Measurements from ENCODE around the gene INO80E. TPM values are rescaled to one million over a fixed set of nuclear protein-coding genes. Genes with fewer than 3 reads are reported as not detected.

Gene INO80E
- 91.2 and 92.7 TPM in 2 replicates for total RNA-seq (2021; fragmentation: NEBNext Ultra II Directional; extraction: Animal tissue kit (Norgen Biotek cat#: 25700))
- 43.0 and 110 TPM in 2 replicates for polyA plus RNA-seq (2011; rRNA removed)
- polyA plus RNA-seq (2011; cell fraction: cytosol; rRNA removed), result 48.7 TPM
- polyA plus RNA-seq (2011; cell fraction: nucleus; rRNA removed), result 55.1 TPM
- 68.1 to 75.5 TPM (median 72.4 TPM) in 4 replicates for polyA plus RNA-seq (2012, experiment 1 of 2)
- 83.4 TPM for polyA plus RNA-seq (2012, experiment 2 of 2)
- polyA plus RNA-seq (2013, experiment 1 of 2), result 70.3 TPM
- 69.2 TPM for polyA plus RNA-seq (2013, experiment 2 of 2)
- 10.5 and 12.6 TPM in 2 replicates for polyA minus RNA-seq (2011; rRNA and poly(A)+ RNA removed)
- 27.1 TPM for polyA minus RNA-seq (2011; cell fraction: cytosol; rRNA and poly(A)+ RNA removed)
- polyA minus RNA-seq (2011; cell fraction: nucleus; rRNA and poly(A)+ RNA removed), result 19.5 TPM
- long read RNA-seq, experiment 1, transcript INO80E-207 (7 exons, 2,103 nt), result major isoform, 21 of 68 reads
- long read RNA-seq, experiment 1, transcript INO80E-201 (6 exons, 1,489 nt), result minor isoform, 10 of 68 reads
- long read RNA-seq, experiment 1, partial matches to known transcripts, result 22 of 68 reads
- long read RNA-seq, experiment 1, other reads (novel, unspliced or antisense), result 14 of 68 reads
- long read RNA-seq, experiment 2, transcript INO80E-201 (6 exons, 1,489 nt), result minor isoform, 30 of 173 reads
- long read RNA-seq, experiment 2, transcript INO80E-209 (6 exons, 625 nt), result minor isoform, 8 of 173 reads
- long read RNA-seq, experiment 2, transcript INO80E-207 (7 exons, 2,103 nt), result major isoform, 86 of 173 reads
- long read RNA-seq, experiment 2, partial matches to known transcripts, result 13 of 173 reads
- long read RNA-seq, experiment 2, other reads (novel, unspliced or antisense), result 34 of 173 reads

DNA sequence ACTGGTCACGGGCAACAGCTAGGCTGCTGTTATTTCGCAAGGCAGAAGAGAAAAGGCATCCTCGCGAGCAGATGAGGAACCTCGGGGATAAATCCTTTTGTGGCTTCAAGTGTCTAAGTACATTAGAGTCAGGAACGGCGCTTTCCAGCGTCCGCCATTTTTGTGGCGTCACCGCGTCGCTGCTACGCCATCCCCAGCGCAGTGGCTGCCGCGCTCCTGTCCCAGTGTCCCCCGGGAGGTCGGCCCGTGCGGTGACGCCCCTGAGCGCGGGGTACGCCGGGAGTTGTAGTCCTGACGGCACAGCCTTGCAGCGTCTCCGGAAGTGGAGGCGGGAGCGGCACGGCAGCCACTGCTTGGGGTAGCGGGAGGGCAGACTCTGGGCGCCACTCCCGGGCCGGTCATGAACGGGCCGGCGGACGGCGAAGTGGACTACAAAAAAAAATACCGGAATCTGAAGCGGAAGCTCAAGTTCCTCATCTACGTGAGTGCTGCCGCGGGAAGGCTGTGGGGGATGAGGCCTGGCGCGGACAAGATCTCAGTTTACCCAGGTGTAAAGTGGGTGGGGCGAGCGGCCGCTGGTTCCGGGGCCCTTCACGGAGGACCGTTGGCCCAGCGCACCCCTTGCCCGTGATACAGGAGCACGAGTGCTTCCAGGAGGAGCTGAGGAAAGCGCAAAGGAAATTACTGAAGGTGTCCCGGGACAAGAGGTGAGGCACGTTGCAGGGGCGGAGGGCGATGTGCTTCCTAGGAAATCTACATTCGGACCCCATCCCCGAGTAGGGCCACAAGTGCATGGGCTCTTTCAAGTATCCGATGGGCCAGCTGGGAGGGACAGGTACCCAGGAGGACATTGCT, at the start of gene INO80E:
Gene INO80E, plus strand, starts transcription at position 331 of the 855 bp plus-strand sequence. Its CDS starts 70 bp downstream, at position 401.
- H2AK5ac ChIP-seq (ENCODE audit: low read depth, low read length), result no peak within 1 kb of the TSS
- H4K5ac ChIP-seq (ENCODE audit: insufficient read length, low read depth, low read length), result peak within 1 kb of the TSS; percentile 85
- H3K27ac ChIP-seq (ENCODE audit: low read depth, low read length), result peak within 1 kb of the TSS; percentile 86
- peaks cover 9% of the 10 kb centered on the region; the same call in 1 of the 2 replicates for H3K23me2 ChIP-seq (ENCODE audit: low read depth, low read length)
- peak within 1 kb of the TSS; percentile 86 for H2AFZ ChIP-seq (ENCODE audit: low read length)
- no peaks in the 10 kb centered on the region for H3K9me3 ChIP-seq (ENCODE audit: insufficient read depth in 2 of 2, low read depth in 1 of 2, low read length in 1 of 2)
- peaks cover 0 to 4% of the 10 kb centered on the region in 2 experiments for H4K20me1 ChIP-seq (replicated peaks in 1 of 2; ENCODE audit: control insufficient read depth in 1 of 2, insufficient read depth in 2 of 2, low read length in 2 of 2)
- H3K18ac ChIP-seq (ENCODE audit: extremely low read depth, low read length), result peak within 1 kb of the TSS; percentile 97
- H3K79me2 ChIP-seq (ENCODE audit: control insufficient read depth in 1 of 2, insufficient read depth in 2 of 2, low read length in 2 of 2), result peaks cover 0 to 7% of the 10 kb centered on the region in 2 experiments; a peak in 1 of 4 replicates
- POLR2A ChIA-PET (ENCODE audit: partially characterized antibody), result interaction anchor here (0.7 to 5.5 kb wide), 18 partner anchors 10 to 286 kb away, joined by 3 to 34 read pairs (median 4); partner anchors contain the start of genes ALDOA, DOC2A, KCTD13 and PRRT2
- H2BK5ac ChIP-seq (ENCODE audit: low read depth, low read length), result peak within 1 kb of the TSS; percentile 81
- no peak within 1 kb of the TSS for H2BK120ac ChIP-seq (replicated peaks; ENCODE audit: low read depth, low read length)
- H4K91ac ChIP-seq (replicated peaks; ENCODE audit: insufficient read length, low read length), result peak within 1 kb of the TSS; percentile 87
- H4K8ac ChIP-seq (ENCODE audit: extremely low read depth, insufficient read depth, low read length), result peak within 1 kb of the TSS; percentile 93
- H3K36me3 ChIP-seq (ENCODE audit: control insufficient read depth in 2 of 4, insufficient read depth in 4 of 4, low read length in 3 of 4), result peaks cover 0 to 11% (median under 1%) of the 10 kb centered on the region in 4 experiments; a peak in 6 of 8 replicates
- H3K9ac ChIP-seq (replicated peaks in 1 of 4; ENCODE audit: extremely low read depth in 1 of 4, low read depth in 3 of 4, low read length in 3 of 4), result peak within 1 kb of the TSS; percentile 70 to 86 (median 78)
- H3K23ac ChIP-seq (ENCODE audit: insufficient read length), result no peak within 1 kb of the TSS
- H3K27me3 ChIP-seq (replicated peaks in 1 of 4; ENCODE audit: control insufficient read depth in 3 of 4, extremely low read depth in 1 of 4, insufficient read depth in 3 of 4, low read length in 3 of 4), result no peaks in the 10 kb centered on the region
- peak; percentile 90 to 98 for DNase-seq (ENCODE audit: low read depth in 1 of 2, low spot score in 2 of 2)
- peak within 1 kb of the TSS; percentile 78 to 92 for H3K4me2 ChIP-seq (ENCODE audit: insufficient read depth in 1 of 2, low read depth in 2 of 2, low read length in 2 of 2)
- peak within 1 kb of the TSS; percentile 75 to 91 (median 80) for H3K4me3 ChIP-seq (ENCODE audit: extremely low read depth in 1 of 4, insufficient read depth in 2 of 4, low read depth in 3 of 4, low read length in 4 of 4)
- no peak within 1 kb of the TSS for H3K14ac ChIP-seq (ENCODE audit: insufficient read length)
- 2% methylated on average over 57 of the region's 65 CpGs; no CpG with 5 or more reads in 1 of the 2 experiments for WGBS, 2 experiments (ENCODE audit: extremely low coverage in 1 of 2, insufficient coverage in 1 of 2, insufficient read length in 1 of 2, insufficient replicate concordance in 2 of 2, low coverage in 1 of 2, low lambda C conversion rate in 2 of 2, missing lambda C conversion rate in 1 of 2)
- peak within 1 kb of the TSS; percentile 77; the same call in 1 of the 2 replicates for H2BK15ac ChIP-seq (ENCODE audit: low read length)
- no peak for FAIRE-seq
- peak within 1 kb of the TSS; percentile 75 for H3K56ac ChIP-seq (replicated peaks; ENCODE audit: insufficient read length, low read depth, low read length)
- peaks cover 3% of the 10 kb centered on the region; the same call in 1 of the 2 replicates for H3K79me1 ChIP-seq (ENCODE audit: low read depth, low read length)
- H3K4me1 ChIP-seq (replicated peaks in 1 of 4; ENCODE audit: control insufficient read depth in 3 of 4, insufficient read depth in 4 of 4, low read length in 3 of 4), result peaks cover 0 to 10% (median 4%) of the 10 kb centered on the region in 4 experiments; a peak in 6 of 7 replicates
- CTCF ChIA-PET (ENCODE audit: partially characterized antibody), result interaction anchor here (0.6 to 1.6 kb wide), 4 partner anchors 10 to 40 kb away, joined by 3 to 5 read pairs (median 4); no protein-coding TSS in a partner anchor
- peak within 1 kb of the TSS; percentile 27 for H3K4ac ChIP-seq (replicated peaks; ENCODE audit: insufficient read length, low read depth, low read length)
- peak within 1 kb of the TSS; percentile 10; the same call in 1 of the 2 replicates for H2BK12ac ChIP-seq (ENCODE audit: low read depth, low read length)
- H2BK20ac ChIP-seq (ENCODE audit: low read length), result no peak within 1 kb of the TSS
- TF ChIP-seq TCF12 (IDR thresholded peaks at IDR 0.05; ENCODE audit: low read depth, low read length), result no peak
- peak; percentile 71 for TF ChIP-seq SIX5 (IDR thresholded peaks at IDR 0.05; ENCODE audit: low read depth, low read length)
- TF ChIP-seq CREB1 (IDR thresholded peaks at IDR 0.05), result peak; percentile 97
- TF ChIP-seq HDAC2 (IDR thresholded peaks at IDR 0.05; ENCODE audit: borderline replicate concordance in 1 of 2, low read depth in 2 of 2, low read length in 2 of 2), result 0 out of 4 replicates have a peak, but pooled peaks of 1 of the 2 experiments have one; percentile 43
- TF ChIP-seq EP300 (IDR thresholded peaks at IDR 0.05; ENCODE audit: borderline replicate concordance in 1 of 2, low read depth in 2 of 2, low read length in 2 of 2), result no peak
- peak; percentile 43; the same call in 1 of the 2 replicates for TF ChIP-seq TAF1 (IDR thresholded peaks at IDR 0.05; ENCODE audit: low read depth, low read length)
